Activated CD4-positive, alpha-beta T cell treated with anti-CD3 and anti-CD28 coated beads, Interleukin-2, Interleukin-6, amounts not matched to agents 100 ng/mL and 50 ng/mL, durations not matched to agents 16 hours and 8 hours (primary cell): ENCODE data around the gene LIMK1.
"Not testable (repeated sequence)": the region's sequence is repeated elsewhere in the genome, so short reads cannot be mapped to it uniquely, and the experiment has no call there.

Experiments used
- DNase-seq: peaks from one replicate; pipeline ENCODE4 v3.0.0-alpha.2; 2020

LIMK1 gene

DNA sequence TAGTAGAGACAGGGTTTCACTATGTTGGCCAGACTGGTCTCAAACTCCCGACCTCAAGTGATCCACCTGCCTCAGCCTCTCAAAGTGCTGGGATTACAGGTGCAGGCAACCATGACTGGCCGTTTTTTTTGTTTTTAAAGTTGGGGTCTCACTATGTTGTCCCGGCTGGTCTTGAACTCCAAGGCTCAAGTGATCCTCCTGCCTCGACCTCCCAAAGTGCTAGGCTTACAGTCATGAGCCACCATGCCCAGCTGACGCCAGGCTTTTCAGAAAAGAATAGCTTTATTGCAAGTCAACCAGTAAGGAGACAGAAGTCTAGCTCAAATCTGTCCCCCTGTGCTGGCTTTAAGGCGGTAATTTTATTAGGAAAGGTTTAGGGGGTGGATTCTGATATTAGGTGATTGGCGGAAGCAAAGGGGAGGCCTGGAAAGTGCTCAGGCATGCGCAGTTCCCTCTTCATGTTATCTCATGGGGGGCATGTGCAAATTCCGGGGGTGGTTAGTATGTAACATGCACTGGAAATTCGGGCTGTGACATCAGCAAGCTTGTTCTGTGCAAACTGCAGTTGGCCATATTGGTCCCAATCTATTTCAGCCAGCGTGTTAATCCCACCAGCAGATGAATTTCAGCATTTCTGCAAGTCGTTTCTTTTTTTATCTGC, 42.7 kb downstream of the LIMK1 start:
- DNase-seq: no peak

DNA sequence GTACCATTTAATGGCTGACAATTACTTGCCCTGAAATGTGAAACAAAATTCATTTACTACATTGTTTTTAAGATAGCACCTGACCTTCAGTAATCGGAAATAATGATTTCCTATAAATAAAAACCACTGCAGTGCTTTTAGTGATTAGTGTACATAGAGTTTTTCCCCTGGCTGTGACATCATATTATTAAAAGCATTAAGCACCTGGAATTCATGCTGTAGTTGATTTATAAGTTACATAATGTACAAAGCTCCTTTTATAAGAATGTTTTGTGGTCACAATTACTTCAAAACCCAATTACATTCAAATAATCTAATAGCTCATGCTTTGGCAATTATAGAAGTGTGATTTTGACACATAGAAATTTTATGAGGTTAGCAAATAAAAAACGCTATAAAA, 46.3 kb downstream of the LIMK1 start:
- DNase-seq: no peak

DNA sequence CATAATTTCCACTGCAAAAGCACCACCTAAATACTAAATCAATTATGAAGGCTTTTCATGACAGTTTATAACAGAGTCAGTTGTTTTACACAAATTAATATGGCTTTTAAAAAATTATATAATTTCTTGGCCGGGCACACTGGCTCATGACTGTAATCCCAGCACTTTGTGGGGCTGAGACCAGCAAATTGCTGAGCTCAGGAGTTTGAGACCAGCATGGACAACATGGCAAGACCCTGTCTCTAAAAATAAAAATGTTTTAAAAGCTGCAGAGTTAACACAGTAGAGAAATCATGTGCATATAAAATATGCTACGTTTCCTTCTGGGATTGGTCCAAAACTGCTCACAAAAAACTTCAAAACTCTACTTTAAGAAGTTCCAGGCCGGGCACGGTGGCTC, 46.9 kb downstream of the LIMK1 start:
- no peak for DNase-seq

DNA sequence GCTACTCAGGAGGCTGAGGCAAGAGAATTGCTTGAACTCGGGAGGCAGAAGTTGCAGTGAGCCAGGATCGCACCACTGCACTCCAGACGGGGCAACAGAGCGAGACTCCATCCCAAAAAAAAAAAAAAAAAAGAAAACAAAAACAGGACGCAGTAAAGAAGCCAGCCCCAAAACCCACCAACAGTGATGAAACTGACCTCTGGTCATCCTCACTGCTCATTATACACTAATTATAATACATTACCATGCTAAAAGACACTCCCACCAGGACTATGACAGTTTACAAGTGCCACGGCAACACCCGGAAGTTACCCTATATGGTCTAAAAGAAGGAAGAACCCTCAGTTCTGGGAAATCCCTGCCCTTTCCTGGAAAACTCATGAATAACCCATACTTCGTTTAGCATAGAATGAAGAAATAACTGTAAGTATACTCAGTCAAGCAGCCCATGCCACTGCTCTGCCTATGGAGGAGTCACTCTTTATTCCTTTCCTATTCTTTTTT, 50.6 kb downstream of the LIMK1 start:
- peak; percentile 50 for DNase-seq

DNA sequence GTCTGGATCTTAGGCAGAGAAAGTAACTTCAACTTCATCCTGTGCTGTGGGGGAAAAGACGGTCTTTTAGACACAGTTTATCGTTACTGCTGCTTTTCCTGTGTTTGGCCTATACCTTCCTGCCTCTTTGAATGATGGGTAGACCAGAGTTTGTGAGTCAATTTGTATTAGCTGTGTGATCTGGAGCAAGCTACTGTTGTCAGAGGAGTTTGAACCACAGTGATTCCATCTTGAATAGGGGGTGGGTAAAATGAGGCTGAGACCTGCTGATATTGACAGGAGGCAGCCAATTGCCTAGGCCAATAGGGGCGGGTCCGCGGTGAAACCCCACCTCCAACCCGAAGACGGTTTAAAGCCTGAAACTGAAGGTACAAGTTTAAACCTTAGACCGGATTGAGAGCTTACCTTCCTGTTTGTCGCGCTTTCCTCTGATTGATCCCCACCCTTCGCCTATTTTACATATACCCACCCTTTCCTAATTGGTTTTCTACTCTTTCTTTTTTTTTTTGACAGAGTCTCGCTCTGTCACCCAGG, 54.8 kb downstream of the LIMK1 start:
- no peak for DNase-seq

DNA sequence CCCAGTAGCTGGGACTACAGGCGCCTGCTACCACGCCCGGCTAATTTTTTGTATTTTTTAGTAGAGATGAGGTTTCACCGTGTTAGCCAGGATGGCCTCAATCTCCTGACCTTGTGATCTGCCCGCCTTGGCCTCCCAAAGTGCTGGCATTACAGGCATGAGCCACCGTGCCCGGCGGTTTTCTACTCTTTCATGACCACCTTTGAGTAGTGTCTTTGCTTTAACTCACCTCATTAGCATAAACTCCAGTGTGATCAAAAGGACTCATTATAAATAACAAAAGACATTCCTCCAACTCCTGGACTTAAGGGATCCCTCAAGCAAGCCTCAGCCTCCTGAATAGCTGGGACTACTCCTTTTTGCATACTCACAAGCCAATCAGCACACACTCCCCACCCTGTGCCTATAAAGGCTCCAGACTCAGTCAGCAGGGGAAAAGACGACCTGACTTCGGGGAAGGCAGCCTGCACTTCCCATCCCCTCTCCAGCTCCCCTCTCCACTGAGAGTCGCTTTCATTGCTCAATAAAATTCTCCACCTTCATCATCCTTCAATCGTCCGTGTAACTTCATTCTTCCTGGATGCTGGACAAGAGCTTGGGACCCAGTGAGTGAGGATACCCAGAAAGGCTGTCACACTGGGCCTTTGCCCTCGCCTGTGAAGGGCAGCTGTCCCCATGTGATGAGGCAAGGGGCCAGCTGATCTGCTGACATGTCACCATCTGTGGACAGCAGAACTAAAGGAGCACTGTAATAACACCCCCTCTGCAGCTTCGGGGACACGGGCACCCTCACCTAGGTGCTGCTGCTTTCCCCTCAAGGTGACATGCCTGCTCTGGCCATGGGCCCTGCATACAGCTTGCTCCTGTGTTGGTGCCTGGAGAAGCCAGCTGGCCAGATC, 55.6 kb downstream of the LIMK1 start:
- no peak for DNase-seq

DNA sequence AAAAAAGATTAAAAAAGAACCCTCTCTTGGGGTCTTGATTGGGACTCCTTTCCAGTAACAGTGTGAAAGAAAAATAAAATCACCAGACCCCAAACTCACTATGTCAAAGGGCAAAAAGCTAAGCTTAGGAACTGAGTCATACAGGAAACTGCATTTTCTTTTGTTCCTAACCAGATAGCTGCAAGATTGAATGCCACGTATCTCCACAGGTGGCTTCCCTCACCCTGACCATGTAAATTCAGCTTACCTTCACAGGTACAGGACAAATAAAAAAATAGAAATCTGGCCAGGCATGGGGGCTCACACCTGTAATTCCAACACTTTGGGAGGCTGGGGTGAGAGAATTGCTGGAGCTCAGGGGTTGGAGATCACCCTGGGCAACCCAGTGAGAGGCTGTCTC, 58.1 kb downstream of the LIMK1 start:
- DNase-seq: no peak

DNA sequence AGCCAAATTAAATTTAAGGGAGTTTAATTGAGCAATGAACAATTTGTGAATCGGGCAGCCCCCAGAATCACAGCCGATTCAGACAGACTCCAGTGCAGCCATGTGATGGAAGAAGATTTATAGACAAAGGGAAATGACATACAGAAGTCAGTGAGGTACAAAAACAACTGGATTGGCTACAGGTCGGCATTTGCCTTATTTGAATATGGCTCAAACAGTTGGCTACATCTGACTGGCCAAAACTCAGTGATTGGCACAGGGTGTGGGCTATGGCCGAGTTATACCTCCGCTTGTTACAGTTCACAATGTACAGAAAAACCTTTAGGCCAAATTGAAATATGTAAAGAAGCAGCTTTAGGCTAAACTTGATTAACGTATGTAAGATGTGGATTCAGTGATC, 59.8 kb downstream of the LIMK1 start:
- DNase-seq: no peak

DNA sequence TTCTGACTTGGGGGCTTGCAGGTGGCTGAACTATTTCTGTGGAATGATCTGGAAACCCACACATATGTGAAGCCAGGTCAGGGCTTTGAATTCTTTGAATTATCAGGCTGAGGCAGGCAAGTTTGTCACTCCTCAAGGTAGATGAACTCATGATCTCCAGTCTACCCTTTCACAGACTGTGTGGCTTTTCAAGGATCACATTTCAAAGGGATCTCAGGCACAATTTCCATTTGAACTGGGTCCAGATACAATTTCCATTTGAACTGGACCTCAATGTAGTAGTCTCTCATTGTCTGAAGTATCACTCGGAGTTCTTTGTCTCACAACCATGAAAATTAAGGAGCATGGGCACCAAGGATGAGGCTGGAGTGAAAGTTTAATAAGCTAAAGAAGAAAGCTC, 64.9 kb downstream of the LIMK1 start:
- no peak for DNase-seq

DNA sequence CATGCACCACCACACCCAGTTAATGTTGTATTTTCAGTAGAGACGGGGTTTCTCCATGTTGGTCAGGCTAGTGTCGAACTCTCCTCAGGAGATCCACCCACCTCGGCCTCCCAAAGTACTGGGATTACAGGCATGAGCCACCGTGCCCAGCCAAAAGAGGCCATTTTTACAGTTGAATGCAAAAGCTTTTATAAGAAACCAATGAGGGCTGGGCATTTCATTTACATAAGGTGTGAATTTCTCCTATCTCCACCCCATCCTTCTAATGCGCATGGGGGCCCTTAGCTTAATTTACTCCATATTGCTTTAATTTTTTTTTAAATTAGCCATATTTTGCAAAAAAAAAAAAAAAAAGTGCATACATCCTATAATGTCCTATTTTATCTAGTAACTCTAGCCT, 65.5 kb downstream of the LIMK1 start:
- DNase-seq: no peak

DNA sequence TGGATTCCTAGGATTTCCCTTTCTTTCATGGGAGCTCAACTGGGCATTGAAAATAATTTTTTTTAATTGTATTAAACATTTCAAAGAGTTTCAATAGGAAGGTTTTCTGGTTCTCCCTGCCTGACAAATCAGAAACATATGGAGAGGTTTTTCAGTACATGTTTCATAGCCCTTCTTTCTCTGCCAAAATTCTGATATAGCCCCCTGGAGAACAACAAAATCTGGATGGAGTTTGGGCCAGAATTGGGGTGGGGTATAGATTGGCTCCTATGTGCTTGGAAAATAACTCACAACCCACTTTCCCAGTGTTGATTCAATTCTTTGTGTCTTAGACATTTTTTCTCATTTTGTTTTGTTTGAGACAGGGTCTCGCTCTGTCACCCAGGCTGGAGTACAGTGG, 66.0 kb downstream of the LIMK1 start:
- DNase-seq: no peak

DNA sequence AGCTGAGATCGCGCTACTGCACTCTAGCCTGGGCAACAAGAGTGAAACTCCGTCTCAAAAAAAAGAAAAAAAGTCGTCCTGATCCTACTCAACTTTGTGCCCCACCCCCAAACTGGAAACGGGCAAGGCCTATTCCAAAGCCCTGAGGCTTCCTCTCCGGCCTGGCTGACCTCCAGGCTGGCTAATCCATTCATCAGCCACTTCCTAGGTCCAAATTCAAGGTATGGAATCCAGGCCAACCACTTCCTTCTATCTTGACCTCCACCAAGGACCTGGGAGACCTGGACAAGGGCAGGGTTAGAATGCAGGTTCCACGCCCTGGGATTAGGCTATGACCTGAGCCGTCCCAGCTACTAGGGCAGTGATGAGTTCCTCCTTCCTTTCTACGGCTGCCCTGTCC, 70.1 kb downstream of the LIMK1 start:
- DNase-seq: no peak

DNA sequence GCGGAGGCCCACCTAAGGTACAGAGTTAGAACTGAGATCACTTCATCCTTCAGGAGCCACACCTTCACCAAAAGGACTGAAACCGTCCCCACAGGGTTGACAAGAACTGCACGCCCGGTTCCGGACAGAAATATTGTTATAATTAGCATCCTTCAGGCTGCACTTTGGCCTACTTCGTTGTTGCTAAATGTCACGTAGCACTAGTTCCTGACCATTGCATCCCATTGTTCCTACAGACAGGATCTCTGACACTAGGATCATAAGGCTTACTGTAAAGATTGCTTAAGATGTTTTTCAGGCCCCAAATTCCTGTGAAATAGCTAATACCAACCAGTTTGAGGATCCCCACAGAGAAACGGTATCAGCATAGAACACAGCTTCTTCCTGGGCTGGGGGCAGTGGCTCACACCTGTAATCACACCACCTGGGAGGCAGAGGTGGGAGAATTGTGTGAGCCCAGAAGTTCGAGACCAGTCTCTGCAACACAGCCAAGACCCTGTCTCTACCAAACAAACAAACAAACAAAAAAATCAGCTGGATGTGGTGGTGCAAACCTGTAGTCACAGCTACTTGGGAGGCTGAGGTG, 72.3 kb downstream of the LIMK1 start:
- DNase-seq: no peak

DNA sequence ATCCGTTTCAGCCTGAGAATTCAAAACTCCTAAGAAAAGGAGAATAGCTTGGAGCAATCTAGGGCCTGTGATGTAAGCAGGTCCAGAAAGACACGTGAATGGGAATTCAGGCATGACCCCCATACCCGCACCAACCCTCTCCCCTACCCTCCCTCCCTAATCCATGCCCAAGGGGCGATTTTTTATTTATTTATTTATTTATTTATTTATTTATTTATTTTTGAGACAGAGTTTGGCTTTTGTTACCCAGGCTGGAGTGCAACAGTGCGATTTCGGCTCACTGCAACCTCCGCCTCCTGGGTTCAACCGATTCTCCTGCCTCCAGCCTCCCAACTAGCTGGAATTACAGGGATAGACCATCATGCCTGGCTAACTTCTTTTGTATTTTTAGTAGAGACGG, 74.0 kb downstream of the LIMK1 start:
- DNase-seq: no peak

DNA sequence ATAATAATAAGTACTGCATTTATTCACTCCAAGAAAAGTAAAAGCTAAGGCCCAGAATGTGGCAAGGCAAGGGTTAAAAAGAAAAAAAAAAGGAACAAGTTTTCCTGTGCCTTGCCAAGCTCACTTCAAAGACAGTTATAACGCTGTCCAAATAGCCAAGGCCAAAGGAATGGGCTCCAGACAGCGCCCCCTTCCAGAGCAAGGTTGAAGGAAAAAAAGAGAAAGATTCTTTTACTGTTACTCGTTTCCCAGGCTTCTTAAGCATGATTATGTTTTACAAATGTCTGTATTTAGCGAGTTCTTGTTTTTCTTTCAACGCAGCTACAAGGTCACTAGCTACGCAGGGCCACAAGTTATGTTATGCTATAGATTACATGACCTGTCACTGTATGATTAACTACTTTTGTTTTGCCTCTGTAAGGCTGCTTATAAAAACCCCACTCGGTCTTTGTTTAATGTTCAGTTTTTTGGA, 81.4 kb downstream of the LIMK1 start:
- DNase-seq: no peak

DNA sequence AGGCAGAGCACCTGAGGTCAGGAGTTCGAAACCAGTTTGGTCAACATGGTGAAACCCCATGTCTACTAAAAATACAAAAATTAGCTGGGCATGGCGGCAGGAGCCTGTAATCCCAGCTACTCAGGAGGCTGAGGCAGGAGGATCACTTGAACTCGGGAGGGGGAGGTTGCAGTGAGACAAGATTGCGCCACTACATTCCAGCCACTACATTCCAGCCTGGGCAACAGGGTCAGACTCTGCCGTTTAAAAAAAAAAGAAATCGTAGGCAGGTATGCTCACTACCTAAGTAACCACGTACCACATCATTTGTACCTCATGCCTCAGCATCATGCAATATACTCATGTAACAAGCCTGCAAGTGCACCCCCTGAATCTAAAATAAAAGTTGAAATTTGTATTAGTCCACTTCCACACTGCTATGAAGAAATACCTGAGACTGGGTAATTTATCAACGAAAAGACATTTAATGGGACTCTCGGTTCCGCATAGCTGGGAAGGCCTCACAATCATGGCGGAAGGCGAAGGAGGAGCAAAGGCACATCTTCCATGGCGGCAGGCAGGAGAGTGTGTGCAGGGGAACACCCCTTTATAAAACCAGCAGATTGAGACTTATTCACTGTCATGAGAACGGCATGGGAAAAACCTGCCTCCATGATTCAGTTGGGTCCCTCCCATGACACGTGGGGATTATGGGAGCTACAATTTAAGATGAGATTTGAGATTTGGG, 82.4 kb downstream of the LIMK1 start:
- DNase-seq: no peak

DNA sequence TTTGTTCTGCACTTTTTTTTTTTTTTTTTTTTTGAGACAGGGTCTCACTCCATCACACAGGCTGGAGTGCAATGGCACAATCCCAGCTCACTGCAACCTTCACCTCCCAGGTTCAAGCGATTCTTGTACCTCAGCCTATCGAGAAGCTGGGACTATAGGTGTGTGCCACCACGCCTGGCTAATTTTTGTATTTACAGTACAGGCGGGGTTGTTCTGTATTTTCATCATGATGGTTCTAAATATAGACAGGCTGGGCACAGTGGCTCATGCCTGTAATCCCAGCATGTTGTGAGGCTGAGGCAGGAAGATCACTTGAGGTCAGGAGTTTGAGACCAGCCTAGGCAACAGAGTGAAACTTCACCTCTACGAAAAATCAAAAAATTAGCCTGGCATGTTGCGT, 83.7 kb downstream of the LIMK1 start:
- not testable (repeated sequence) for DNase-seq
